ENCODE results near the gene HYAL4.

The HYAL4 gene

GRCh38 chr7:123862775-123863174, 17.8 kb downstream of the HYAL4 start:
- DNase-seq (ENCODE audit: low spot score): no peak
- POLR2A ChIA-PET (ENCODE audit: low non-redundant PET): no interaction called here
- no peak for TF ChIP-seq CTCF (conservative IDR thresholded peaks at IDR 0.05; ENCODE audit: low read depth)
- CTCF ChIA-PET: no interaction called here
- H3K27ac ChIP-seq: no peak overlapping the region

- POLR2A ChIA-PET (ENCODE audit: low non-redundant PET): no interaction called here
- no peak for TF ChIP-seq CTCF (conservative IDR thresholded peaks at IDR 0.05; ENCODE audit: low read depth)
- DNase-seq (ENCODE audit: low spot score): no peak
- CTCF ChIA-PET: interaction anchor here (0.6 to 3.1 kb wide), 3 partner anchors 8 to 181 kb away, joined by 3 to 30 read pairs (median 5); no protein-coding TSS in a partner anchor
- no peak overlapping the region for H3K27ac ChIP-seq
Measured at GRCh38 chr7:123863461-123863860, 18.5 kb downstream of the HYAL4 start.

- TF ChIP-seq CTCF (conservative IDR thresholded peaks at IDR 0.05; ENCODE audit: low read depth): no peak
- ChIA-PET CTCF (interaction anchor here (0.6 to 3.1 kb wide), 4 partner anchors 8 to 728 kb away, joined by 3 to 30 read pairs (median 4); no protein-coding TSS in a partner anchor), POLR2A (ENCODE audit: low non-redundant PET) (no interaction called here)
Measured at GRCh38 chr7:123864012-123864411, 19.0 kb downstream of the HYAL4 start.

GRCh38 chr7:123864436-123864835, 19.5 kb downstream of the HYAL4 start:
- no peak for DNase-seq (ENCODE audit: low spot score)
- ChIA-PET CTCF (interaction anchor here (0.7 to 3.1 kb wide), 3 partner anchors 16 to 728 kb away, joined by 4 to 30 read pairs (median 5); no protein-coding TSS in a partner anchor), POLR2A (ENCODE audit: low non-redundant PET) (no interaction called here)
- TF ChIP-seq CTCF (conservative IDR thresholded peaks at IDR 0.05; ENCODE audit: low read depth): no peak
- no peak overlapping the region for H3K27ac ChIP-seq

More at GRCh38 chr7:123864012-123864411, 19.0 kb downstream of the HYAL4 start:
- no peak overlapping the region for H3K27ac ChIP-seq
- DNase-seq (ENCODE audit: low spot score): no peak

- no peak for DNase-seq (ENCODE audit: low spot score)
- ChIA-PET POLR2A (ENCODE audit: low non-redundant PET) (no interaction called here), CTCF (interaction anchor here (0.5 to 3.1 kb wide), 6 partner anchors 15 to 230 kb away, joined by 3 to 30 read pairs (median 6); no protein-coding TSS in a partner anchor)
- no peak overlapping the region for H3K27ac ChIP-seq
- no peak for TF ChIP-seq CTCF (conservative IDR thresholded peaks at IDR 0.05; ENCODE audit: low read depth)
Measured at GRCh38 chr7:123864966-123865365, 20.0 kb downstream of the HYAL4 start.

- POLR2A ChIA-PET (ENCODE audit: low non-redundant PET): no interaction called here
- peak; percentile 84 for TF ChIP-seq CTCF (conservative IDR thresholded peaks at IDR 0.05; ENCODE audit: low read depth)
- DNase-seq (ENCODE audit: low spot score): peak; percentile 26
- CTCF ChIA-PET: interaction anchor here (0.5 to 3.1 kb wide), 6 partner anchors 15 to 230 kb away, joined by 3 to 30 read pairs (median 6); no protein-coding TSS in a partner anchor
- no peak overlapping the region for H3K27ac ChIP-seq
Measured at GRCh38 chr7:123865517-123866117, 20.6 kb downstream of the HYAL4 start.

All from RWPE1 (cell line).